ENCODE measurements around the gene KRTAP5-11. TPM values are rescaled to one million over a fixed set of nuclear protein-coding genes. Genes with fewer than 3 reads are reported as not detected.

KRTAP5-11 gene
- total and polyA plus RNA-seq, 2 donors (not counting 3 experiments of a cell fraction or from before 2014, with no cell fraction given) = not detected

DNA sequence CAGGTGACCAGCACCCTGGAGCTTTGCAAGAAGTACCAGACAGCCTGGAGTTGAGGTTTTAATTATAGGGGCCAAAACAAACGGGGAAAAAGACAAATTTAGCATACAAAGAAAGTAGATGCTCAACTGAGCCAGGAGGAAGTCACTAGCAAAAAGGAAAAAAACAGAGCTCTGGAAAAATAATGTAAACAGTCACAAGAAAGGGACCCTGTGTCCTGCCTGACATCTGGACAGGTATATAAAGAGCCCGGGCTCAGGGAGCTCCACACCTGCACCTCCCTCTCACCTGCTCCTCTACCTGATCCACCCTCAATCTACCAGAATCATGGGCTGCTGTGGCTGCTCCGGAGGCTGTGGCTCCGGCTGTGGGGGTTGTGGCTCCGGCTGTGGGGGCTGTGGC, 17.4 kb downstream of the KRTAP5-11 start, which contains the start of gene KRTAP5-10:
KRTAP5-10 (plus strand) TSS at position 301 of the 400 bp plus-strand sequence; CDS start at position 326, 25 bp downstream.
- H3K27me3 ChIP-seq (ENCODE audit: control insufficient read depth in 2 of 2, insufficient read depth in 2 of 2, low read length in 2 of 2) = peaks cover 0 to 5% of the 10 kb centered on the region in 2 experiments
- ChIA-PET CTCF (interaction anchor here (1.2 to 2.3 kb wide), 2 partner anchors 9 to 15 kb away, joined by 3 to 7 read pairs; no protein-coding TSS in a partner anchor), POLR2A (no interaction called here)
- H3K4me3 ChIP-seq (replicated peaks in 1 of 3; ENCODE audit: insufficient read depth in 1 of 3, low read depth in 1 of 3, low read length in 3 of 3) = no peak within 1 kb of the TSS
- H3K9me3 ChIP-seq (replicated peaks; ENCODE audit: control insufficient read depth, insufficient read depth, low read length) = no peaks in the 10 kb centered on the region
- DNase-seq (ENCODE audit: low read depth, low spot score) (no peak), FAIRE-seq (no peak)
- no peaks in the 10 kb centered on the region for H3K9me1 ChIP-seq (replicated peaks; ENCODE audit: control insufficient read depth, extremely low read depth, insufficient read depth, low read length)
- H3K79me2 ChIP-seq (ENCODE audit: control insufficient read depth, insufficient read depth, low read length) = no peaks in the 10 kb centered on the region
- no peaks in the 10 kb centered on the region for H3K36me3 ChIP-seq (ENCODE audit: control insufficient read depth in 2 of 2, extremely low read depth in 1 of 2, insufficient read depth in 2 of 2, low read length in 2 of 2)
- no peaks in the 10 kb centered on the region for H3K4me1 ChIP-seq (ENCODE audit: control insufficient read depth, extremely low read depth, insufficient read depth, low read length)
- TF ChIP-seq JUN (IDR thresholded peaks at IDR 0.05; ENCODE audit: borderline replicate concordance, insufficient read depth, insufficient read length, low read depth) = no peak
- no peak for TF ChIP-seq GATA2 (IDR thresholded peaks at IDR 0.05; ENCODE audit: insufficient read depth, insufficient read length, low read depth, low read length)
- TF ChIP-seq FOS (IDR thresholded peaks at IDR 0.05; ENCODE audit: borderline replicate concordance, insufficient read depth, low read length) = no peak
- TF ChIP-seq, protein P1, sequence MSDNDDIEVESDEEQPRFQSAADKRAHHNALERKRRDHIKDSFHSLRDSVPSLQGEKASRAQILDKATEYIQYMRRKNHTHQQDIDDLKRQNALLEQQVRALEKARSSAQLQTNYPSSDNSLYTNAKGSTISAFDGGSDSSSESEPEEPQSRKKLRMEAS (IDR thresholded peaks at IDR 0.05; ENCODE audit: insufficient read depth, insufficient read length) = no peak
- no peak for TF ChIP-seq EZH2 (IDR thresholded peaks at IDR 0.05; ENCODE audit: borderline replicate concordance, low read depth, low read length, severe bottlenecking)
- TF ChIP-seq POLR2A (IDR thresholded peaks at IDR 0.05; ENCODE audit: low read depth, low read length) = no peak
- no peak for TF ChIP-seq POLR2AphosphoS5 (IDR thresholded peaks at IDR 0.05; ENCODE audit: insufficient read depth, low read depth, low read length)
- TF ChIP-seq, protein P2, sequence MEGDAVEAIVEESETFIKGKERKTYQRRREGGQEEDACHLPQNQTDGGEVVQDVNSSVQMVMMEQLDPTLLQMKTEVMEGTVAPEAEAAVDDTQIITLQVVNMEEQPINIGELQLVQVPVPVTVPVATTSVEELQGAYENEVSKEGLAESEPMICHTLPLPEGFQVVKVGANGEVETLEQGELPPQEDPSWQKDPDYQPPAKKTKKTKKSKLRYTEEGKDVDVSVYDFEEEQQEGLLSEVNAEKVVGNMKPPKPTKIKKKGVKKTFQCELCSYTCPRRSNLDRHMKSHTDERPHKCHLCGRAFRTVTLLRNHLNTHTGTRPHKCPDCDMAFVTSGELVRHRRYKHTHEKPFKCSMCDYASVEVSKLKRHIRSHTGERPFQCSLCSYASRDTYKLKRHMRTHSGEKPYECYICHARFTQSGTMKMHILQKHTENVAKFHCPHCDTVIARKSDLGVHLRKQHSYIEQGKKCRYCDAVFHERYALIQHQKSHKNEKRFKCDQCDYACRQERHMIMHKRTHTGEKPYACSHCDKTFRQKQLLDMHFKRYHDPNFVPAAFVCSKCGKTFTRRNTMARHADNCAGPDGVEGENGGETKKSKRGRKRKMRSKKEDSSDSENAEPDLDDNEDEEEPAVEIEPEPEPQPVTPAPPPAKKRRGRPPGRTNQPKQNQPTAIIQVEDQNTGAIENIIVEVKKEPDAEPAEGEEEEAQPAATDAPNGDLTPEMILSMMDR (IDR thresholded peaks at IDR 0.05; ENCODE audit: extremely low read depth in 1 of 2, insufficient read depth in 1 of 2, low read depth in 1 of 2, low read length in 2 of 2) = no peak
- TF ChIP-seq MYC (IDR thresholded peaks at IDR 0.05; ENCODE audit: low read depth, low read length) = no peak
- no peaks in the 10 kb centered on the region for H4K20me1 ChIP-seq (replicated peaks; ENCODE audit: control insufficient read depth, extremely low read depth, insufficient read depth, low read length)
- H3K9ac ChIP-seq (replicated peaks; ENCODE audit: extremely low read depth, insufficient read depth, low read length) = no peak within 1 kb of the TSS
- no TSS peak for BruUV-seq (replicated peaks)
- dilution Hi-C loops (cut with MboI; ENCODE audit: extremely low pct_ligation_motif_present, low sequenced_read_pairs) = no loop called here
- intact Hi-C loops (cut with micrococcal nuclease) = no loop called here
- H3K4me2 ChIP-seq (ENCODE audit: insufficient read depth, low read length) = no peak within 1 kb of the TSS
- no peak within 1 kb of the TSS for H3K27ac ChIP-seq (ENCODE audit: insufficient read depth, low read depth, low read length)
- H2AFZ ChIP-seq (ENCODE audit: low read depth, low read length) = no peak within 1 kb of the TSS
